ENCODE measurements around the gene CACNA2D1.

DNA sequence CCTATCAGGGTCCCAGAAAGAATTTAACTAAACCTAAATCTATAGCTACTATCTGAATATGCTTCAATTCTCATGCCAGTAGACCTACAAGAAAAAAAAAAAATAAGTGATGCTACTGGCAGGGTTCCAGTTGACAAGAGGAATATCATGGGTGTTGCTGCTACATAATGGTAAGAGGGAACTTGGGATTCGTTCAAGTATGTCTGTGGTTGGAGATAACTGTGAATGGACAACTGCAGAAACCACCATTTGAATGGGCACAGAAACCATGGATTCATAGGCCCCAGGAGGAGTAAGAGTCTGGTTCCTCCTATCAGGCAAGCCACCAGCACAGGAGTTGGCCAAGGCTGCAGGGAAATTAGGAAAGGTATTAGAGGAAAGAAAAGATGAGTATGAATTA, 386.1 kb downstream of the CACNA2D1 start:
- TF ChIP-seq CTCF (IDR thresholded peaks at IDR 0.05), result no peak
- TF ChIP-seq POLR2AphosphoS5 (IDR thresholded peaks at IDR 0.05), result no peak
- no peak for TF ChIP-seq POLR2A (IDR thresholded peaks at IDR 0.05)
